HL-60 (cell line): Measurements from ENCODE around the gene RPS19.

Source experiments
- DNase-seq, 2 experiments: peaks; one replicate each; pipeline ENCODE4 v3.0.0-alpha.2; 2010 to 2020; ENCODE audit warnings: low read depth in 1 of 2, low spot score in 1 of 2
- H3K27ac ChIP-seq: fragments of 250-450 bp; sonication (Bioruptor Pico); replicated peaks from 2 replicates; pipeline ENCODE4 v1.5.1; 2020; ENCODE audit warnings: mild to moderate bottlenecking, moderate library complexity
- H3K27me3 ChIP-seq: fragments of 250-450 bp; sonication (Bioruptor Pico); 2 replicates; pipeline ENCODE4 v1.5.1; 2021; ENCODE audit warnings: mild to moderate bottlenecking, moderate library complexity; ENCODE audit not compliant: insufficient read depth, poor library complexity, severe bottlenecking
- H3K4me3 ChIP-seq: replicated peaks from 2 replicates; pipeline ENCODE4 v1.5.1; 2011; ENCODE audit warnings: mild to moderate bottlenecking, control low read depth, low read length; ENCODE audit not compliant: insufficient read depth
- GABPA ChIP-seq: IDR thresholded peaks from 2 replicates; pipeline ENCODE4 v1.6.1; 2012; ENCODE audit warnings: low read depth
- POLR2AphosphoS5 ChIP-seq: IDR thresholded peaks from 2 replicates; pipeline ENCODE4 v1.6.1; 2012; ENCODE audit warnings: low read depth
- REST ChIP-seq: IDR thresholded peaks from 2 replicates; pipeline ENCODE4 v1.6.1; 2012; ENCODE audit warnings: low read depth; ENCODE audit not compliant: insufficient replicate concordance
- SPI1 ChIP-seq: IDR thresholded peaks from 2 replicates; pipeline ENCODE4 v1.6.1; 2012; ENCODE audit warnings: low read depth, mild to moderate bottlenecking, borderline replicate concordance
- TF ChIP-seq, protein P1 (sequence below): IDR thresholded peaks from one replicate; pipeline ENCODE4 v1.5.1; 2011; ENCODE audit warnings: low read length, control low read depth, inconsistent platforms; ENCODE audit not compliant: insufficient read depth

The RPS19 gene

DNA sequence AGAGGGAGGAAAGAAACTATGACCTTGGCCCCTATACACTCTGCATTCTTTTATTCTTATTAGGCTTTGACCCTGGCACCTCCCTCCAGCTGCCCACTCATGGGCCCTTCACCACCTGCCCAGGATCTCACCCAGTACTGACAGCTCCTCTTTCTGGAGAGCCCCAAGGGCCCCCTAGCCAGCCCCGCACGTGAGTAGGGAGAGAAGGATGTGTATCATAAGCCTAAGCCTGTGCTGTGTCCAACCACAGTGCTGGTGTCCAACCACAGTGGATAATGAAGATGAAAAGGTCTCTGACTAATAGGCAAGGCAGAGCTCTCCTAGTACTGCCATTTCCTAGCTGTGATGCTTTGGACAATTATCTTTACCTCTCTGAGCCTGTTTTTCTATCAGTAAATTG lies 11.0 kb upstream of the RPS19 start:
- no peak for DNase-seq
- no peak for TF ChIP-seq POLR2AphosphoS5
- TF ChIP-seq, protein P1, sequence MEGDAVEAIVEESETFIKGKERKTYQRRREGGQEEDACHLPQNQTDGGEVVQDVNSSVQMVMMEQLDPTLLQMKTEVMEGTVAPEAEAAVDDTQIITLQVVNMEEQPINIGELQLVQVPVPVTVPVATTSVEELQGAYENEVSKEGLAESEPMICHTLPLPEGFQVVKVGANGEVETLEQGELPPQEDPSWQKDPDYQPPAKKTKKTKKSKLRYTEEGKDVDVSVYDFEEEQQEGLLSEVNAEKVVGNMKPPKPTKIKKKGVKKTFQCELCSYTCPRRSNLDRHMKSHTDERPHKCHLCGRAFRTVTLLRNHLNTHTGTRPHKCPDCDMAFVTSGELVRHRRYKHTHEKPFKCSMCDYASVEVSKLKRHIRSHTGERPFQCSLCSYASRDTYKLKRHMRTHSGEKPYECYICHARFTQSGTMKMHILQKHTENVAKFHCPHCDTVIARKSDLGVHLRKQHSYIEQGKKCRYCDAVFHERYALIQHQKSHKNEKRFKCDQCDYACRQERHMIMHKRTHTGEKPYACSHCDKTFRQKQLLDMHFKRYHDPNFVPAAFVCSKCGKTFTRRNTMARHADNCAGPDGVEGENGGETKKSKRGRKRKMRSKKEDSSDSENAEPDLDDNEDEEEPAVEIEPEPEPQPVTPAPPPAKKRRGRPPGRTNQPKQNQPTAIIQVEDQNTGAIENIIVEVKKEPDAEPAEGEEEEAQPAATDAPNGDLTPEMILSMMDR: no peak
- no peak for TF ChIP-seq REST
- no peak for TF ChIP-seq GABPA
- TF ChIP-seq SPI1: no peak
- Histone ChIP-seq H3K4me3 (no peak overlapping the region), H3K27ac (no peak overlapping the region), H3K27me3 (no peaks in the 10 kb centered on the region)

DNA sequence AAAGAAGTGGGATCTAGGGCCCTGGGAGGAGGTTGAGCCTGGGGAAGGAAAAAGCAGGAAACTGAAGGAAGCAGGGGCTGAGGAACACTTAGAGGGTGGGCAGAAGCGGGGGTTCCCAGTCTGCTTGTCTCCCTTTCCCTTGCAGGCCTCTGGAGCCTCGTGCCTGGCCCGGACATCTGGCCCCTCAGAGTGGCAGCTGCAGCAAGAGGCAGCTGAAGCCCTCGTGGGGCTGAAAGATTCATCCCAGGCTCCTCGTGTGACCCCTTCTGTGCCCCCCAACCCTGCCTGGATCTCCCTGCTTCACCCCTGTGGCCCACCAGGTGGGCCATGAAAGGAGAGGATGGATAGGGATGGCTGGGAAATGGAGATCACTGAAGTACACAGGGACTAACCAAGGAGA lies 9.7 kb upstream of the RPS19 start:
- no peak for DNase-seq
- Histone ChIP-seq H3K27ac (no peak overlapping the region), H3K4me3 (no peak overlapping the region), H3K27me3 (no peaks in the 10 kb centered on the region)
- TF ChIP-seq POLR2AphosphoS5 (no peak), GABPA (no peak), SPI1 (no peak), REST (no peak)
- TF ChIP-seq, protein P1: no peak

GRCh38 chr19:41851456-41851855 lies 8.6 kb upstream of the RPS19 start:
- H3K27ac ChIP-seq: no peak overlapping the region
- no peak for TF ChIP-seq REST
- TF ChIP-seq, protein P1: no peak
- no peak for TF ChIP-seq SPI1
- TF ChIP-seq POLR2AphosphoS5: no peak
- TF ChIP-seq GABPA: no peak
- no peak overlapping the region for H3K4me3 ChIP-seq
- DNase-seq: no peak
- no peaks in the 10 kb centered on the region for H3K27me3 ChIP-seq
